ENCODE measurements around the gene UBE2I.

GRCh38 chr16:1314399-1315068, 5.1 kb downstream of the UBE2I start:
- TF ChIP-seq ELK1 (IDR thresholded peaks at IDR 0.05; ENCODE audit: borderline replicate concordance, low read depth, low read length), result no peak
- TF ChIP-seq CTCF (conservative IDR thresholded peaks at IDR 0.05; ENCODE audit: low read depth, low read length), result no peak
- TF ChIP-seq RAD21 (IDR thresholded peaks at IDR 0.05; ENCODE audit: low read length), result no peak
- TF ChIP-seq MAFK (IDR thresholded peaks at IDR 0.05; ENCODE audit: low read depth, low read length), result no peak
- no peak for TF ChIP-seq POLR2A (IDR thresholded peaks at IDR 0.05; ENCODE audit: low read depth, low read length)
- TF ChIP-seq CEBPB (IDR thresholded peaks at IDR 0.05; ENCODE audit: low read depth, low read length), result no peak
- no peak for TF ChIP-seq USF2 (IDR thresholded peaks at IDR 0.05; ENCODE audit: low read depth, low read length)
- TF ChIP-seq RFX5 (IDR thresholded peaks at IDR 0.05; ENCODE audit: low read depth, low read length), result no peak
- TF ChIP-seq MXI1 (IDR thresholded peaks at IDR 0.05; ENCODE audit: borderline replicate concordance, low read depth, low read length), result no peak
- TF ChIP-seq SMC3 (IDR thresholded peaks at IDR 0.05; ENCODE audit: low read depth, low read length), result no peak
- TF ChIP-seq RCOR1 (IDR thresholded peaks at IDR 0.05; ENCODE audit: insufficient replicate concordance, low read length), result no peak
- no peak for TF ChIP-seq NFE2L2 (IDR thresholded peaks at IDR 0.05; ENCODE audit: low read depth, low read length)
- TF ChIP-seq BHLHE40 (IDR thresholded peaks at IDR 0.05; ENCODE audit: low read depth, low read length), result no peak
